Hepatocyte (in vitro differentiated cells): Measurements from ENCODE around the gene F7.

ENCODE experiments used
- CTCF ChIP-seq: fragments of 200-600 bp; sonication (generic); IDR thresholded peaks from 2 replicates; pipeline ENCODE4 v1.5.1; 2016; ENCODE audit warnings: antibody characterized with exemption, mild to moderate bottlenecking; ENCODE audit not compliant: poor library complexity
- EZH2phosphoT487 ChIP-seq: fragments of 200-600 bp; sonication (generic); IDR thresholded peaks from one replicate; pipeline ENCODE4 v1.6.1; 2018; ENCODE audit warnings: antibody characterized with exemption, mild to moderate bottlenecking, low read depth, moderate library complexity; ENCODE audit not compliant: unreplicated experiment, severe bottlenecking

DNA sequence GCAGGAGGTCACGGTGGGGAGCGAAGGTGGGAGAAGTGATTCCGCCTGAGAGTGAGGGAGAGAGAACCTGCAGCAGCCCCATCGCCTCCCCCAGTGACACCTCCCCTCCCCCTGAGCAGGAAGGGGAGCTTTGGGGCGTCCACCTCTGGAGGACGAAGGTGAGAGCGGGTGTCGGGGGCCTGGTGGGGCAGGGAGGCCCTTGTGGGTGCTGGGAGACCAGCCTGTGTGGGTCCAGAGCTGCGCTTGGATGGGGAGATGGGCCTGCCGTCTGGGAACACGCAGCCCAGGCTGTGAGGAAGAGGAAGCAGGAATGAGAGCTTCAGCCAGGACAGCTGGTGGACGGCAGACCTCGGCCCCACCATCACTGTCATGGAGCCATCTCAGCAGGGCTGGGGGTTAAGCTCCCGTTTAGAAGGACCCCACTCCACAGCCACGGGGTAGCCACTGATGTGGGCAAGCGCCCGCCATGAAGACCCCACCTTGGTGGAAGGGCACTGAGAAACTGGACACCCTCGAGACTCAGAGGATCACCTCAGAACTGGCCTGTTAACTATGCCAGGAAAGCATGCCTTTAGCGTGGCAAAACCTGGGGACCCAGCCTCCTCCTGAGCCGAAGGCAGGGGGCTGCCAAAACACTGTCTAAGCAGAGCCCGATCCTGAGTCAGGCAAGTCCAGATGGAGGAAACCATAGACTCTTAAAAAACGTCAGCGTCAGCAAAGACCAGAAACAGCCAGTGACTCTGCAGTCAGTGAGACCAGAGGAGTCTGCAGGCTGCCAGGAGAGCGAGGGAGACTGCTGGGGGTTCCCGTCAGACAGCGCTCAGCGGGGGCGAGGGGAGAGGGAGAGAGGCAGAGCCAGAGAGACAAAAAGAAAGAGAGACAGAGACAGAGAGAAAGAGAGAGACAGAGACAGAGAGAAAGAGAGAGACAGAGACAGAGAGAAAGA, 46.4 kb downstream of the F7 start:
- TF ChIP-seq CTCF (no peak), EZH2phosphoT487 (no peak)
